ENCODE results near the gene HSPBP1. TPM values are rescaled to one million over a fixed set of nuclear protein-coding genes. Genes with fewer than 3 reads are reported as not detected.
"Not testable (repeated sequence)": the region's sequence is repeated elsewhere in the genome, so short reads cannot be mapped to it uniquely, and the experiment has no call there.

The HSPBP1 gene, protein sequence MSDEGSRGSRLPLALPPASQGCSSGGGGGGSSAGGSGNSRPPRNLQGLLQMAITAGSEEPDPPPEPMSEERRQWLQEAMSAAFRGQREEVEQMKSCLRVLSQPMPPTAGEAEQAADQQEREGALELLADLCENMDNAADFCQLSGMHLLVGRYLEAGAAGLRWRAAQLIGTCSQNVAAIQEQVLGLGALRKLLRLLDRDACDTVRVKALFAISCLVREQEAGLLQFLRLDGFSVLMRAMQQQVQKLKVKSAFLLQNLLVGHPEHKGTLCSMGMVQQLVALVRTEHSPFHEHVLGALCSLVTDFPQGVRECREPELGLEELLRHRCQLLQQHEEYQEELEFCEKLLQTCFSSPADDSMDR
- 10 to 100 TPM; 19.3 to 53.1 TPM for total RNA-seq
- 10 to 100 TPM; 50.2 to 62.2 TPM for polyA plus RNA-seq
- long read RNA-seq, donor 1, transcript HSPBP1-202 (8 exons, 1,572 nt), result major isoform, 12 of 14 reads
- long read RNA-seq, donor 1, partial matches to known transcripts, result 0 of 14 reads
- long read RNA-seq, donor 1, other reads (novel, unspliced or antisense), result 0 of 14 reads
- long read RNA-seq, donor 2, partial matches to known transcripts, result 0 of 7 reads
- long read RNA-seq, donor 2, other reads (novel, unspliced or antisense), result 0 of 7 reads
- long read RNA-seq, donor 3, transcript HSPBP1-202 (8 exons, 1,572 nt), result major isoform, 8 of 8 reads
- long read RNA-seq, donor 3, partial matches to known transcripts, result 0 of 8 reads
- long read RNA-seq, donor 3, other reads (novel, unspliced or antisense), result 0 of 8 reads
- long read RNA-seq, donor 4, transcript HSPBP1-202 (8 exons, 1,572 nt), result major isoform, 5 of 6 reads
- long read RNA-seq, donor 4, partial matches to known transcripts, result 0 of 6 reads
- long read RNA-seq, donor 4, other reads (novel, unspliced or antisense), result 0 of 6 reads
- long read RNA-seq, donor 5, transcript HSPBP1-202 (8 exons, 1,572 nt), result major isoform, 9 of 12 reads
- long read RNA-seq, donor 5, partial matches to known transcripts, result 0 of 12 reads
- long read RNA-seq, donor 5, other reads (novel, unspliced or antisense), result 0 of 12 reads

DNA sequence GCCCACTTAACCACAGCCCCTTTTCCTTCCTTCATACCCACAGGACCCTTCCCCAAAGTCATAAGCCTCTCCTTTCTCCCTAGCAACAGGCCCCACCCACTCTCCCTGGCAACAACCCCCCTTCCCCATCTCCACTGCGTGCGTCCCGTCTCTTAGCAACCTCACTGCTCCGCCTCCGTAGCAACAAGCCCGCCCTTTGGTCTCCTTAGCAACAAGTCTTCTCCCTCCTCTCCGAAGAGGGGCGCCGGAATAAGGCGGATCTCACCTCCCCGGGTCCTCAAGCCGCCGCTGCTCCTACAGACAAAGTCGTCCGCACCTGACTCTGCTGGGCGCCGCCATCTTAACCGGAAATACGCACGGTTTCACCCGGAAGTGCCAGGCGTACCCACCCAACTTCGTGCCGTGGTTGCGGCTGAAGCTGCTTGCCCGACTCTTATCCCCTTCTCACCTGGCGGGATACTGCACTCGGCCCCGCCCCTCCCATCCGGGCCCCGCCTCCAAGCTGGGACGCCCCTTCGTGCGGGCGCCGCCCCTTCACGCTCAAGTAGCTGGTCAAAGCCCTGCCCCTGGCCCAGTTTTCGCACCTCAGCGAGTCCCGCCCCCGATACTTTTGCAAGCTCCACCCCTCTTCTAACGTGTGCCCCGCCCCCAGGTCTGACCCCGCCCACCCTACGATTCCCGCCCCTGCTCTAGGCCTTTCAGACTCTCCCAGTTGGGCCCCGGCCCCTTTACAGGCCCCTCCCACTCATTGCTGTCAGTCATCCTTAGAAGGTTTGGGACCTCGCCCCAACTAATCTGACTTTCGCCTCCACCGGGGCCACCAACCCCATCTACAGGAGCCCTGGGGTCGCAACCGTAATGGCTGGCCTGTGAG is at the start of gene HSPBP1:
TSS of gene HSPBP1 (minus strand) at position 341 of the 874 bp plus-strand sequence. CDS start 502 bp downstream, outside the sequence.
- ATAC-seq (ENCODE audit: insufficient read depth, low FRiP score) (peak; percentile 89), DNase-seq (peak; percentile 96 to 98 (median 97))
- TF ChIP-seq, protein P1, sequence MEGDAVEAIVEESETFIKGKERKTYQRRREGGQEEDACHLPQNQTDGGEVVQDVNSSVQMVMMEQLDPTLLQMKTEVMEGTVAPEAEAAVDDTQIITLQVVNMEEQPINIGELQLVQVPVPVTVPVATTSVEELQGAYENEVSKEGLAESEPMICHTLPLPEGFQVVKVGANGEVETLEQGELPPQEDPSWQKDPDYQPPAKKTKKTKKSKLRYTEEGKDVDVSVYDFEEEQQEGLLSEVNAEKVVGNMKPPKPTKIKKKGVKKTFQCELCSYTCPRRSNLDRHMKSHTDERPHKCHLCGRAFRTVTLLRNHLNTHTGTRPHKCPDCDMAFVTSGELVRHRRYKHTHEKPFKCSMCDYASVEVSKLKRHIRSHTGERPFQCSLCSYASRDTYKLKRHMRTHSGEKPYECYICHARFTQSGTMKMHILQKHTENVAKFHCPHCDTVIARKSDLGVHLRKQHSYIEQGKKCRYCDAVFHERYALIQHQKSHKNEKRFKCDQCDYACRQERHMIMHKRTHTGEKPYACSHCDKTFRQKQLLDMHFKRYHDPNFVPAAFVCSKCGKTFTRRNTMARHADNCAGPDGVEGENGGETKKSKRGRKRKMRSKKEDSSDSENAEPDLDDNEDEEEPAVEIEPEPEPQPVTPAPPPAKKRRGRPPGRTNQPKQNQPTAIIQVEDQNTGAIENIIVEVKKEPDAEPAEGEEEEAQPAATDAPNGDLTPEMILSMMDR (IDR thresholded peaks at IDR 0.05; ENCODE audit: control extremely low read depth, extremely low read depth), result no peak
- Histone ChIP-seq H3K9me3 (ENCODE audit: control insufficient read depth in 4 of 4, insufficient read depth in 3 of 4, low read length in 3 of 4) (no peaks in the 10 kb centered on the region), H3K9ac (ENCODE audit: insufficient read depth in 1 of 2, low read length in 2 of 2) (peak within 1 kb of the TSS; percentile 58 to 68), H3K36me3 (ENCODE audit: control insufficient read depth in 4 of 4, insufficient read depth in 4 of 4, low read length in 4 of 4) (peaks cover 0 to 15% (median 5%) of the 10 kb centered on the region in 4 donors), H3K27ac (ENCODE audit: low read depth in 1 of 2, low read length in 1 of 2) (peak within 1 kb of the TSS; percentile 51 to 82), H3K27me3 (ENCODE audit: control insufficient read depth in 3 of 3, insufficient read depth in 3 of 3, low read length in 2 of 3) (no peaks in the 10 kb centered on the region), H3K4me1 (ENCODE audit: control insufficient read depth in 5 of 5, insufficient read depth in 5 of 5, low read length in 5 of 5) (peaks cover 4 to 16% (median 6%) of the 10 kb centered on the region in 5 donors), H3K4me3 (peak within 1 kb of the TSS; percentile 79)
- 4 to 5% methylated on average over 52 of the region's 52 CpGs for WGBS, 2 donors

DNA sequence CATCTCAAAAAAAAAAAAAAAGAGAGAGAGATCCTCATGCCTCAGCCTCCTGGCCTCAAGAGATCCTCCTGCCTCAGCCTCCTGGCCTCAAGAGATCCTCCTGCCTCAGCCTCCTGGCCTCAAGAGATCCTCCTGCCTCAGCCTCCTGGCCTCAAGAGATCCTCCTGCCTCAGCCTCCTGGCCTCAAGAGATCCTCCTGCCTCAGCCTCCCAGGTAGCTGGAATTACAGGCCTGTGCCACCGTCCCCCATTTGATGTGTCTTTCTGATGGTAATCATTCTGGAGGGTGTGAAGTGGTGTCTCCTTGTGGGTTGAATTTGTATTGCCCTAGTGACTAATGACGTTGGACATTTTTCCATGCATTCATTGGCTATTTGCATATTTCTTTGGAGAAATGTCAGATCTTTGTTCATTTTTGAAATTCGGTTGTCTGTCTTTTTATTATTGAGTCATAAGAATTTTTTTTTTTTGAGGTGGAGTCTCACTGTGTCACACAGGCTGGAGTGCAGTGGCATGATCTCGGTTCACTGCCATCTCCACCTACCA is 48.9 kb upstream of the HSPBP1 start:
- 84 to 87% methylated on average over 4 of the region's 4 CpGs for WGBS, 2 donors

DNA sequence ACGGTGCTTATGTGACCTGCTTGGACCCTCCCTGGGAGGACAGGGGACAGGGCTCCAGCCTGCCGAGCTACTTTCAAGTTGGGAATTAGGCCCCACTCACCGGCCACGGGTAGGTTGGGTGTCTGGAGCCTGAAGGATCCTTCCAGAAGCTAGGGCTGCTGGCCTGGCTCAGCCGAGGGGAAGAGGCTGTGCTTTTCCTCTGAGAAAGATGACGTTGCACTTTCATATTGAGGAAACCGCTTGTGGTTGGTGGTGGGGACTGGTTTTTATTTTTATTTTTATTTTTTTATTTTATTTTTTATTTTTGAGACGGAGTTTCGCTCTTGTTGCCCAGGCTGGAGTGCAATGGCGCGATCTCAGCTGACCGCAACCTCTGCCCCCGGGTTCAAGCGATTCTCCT is 45.3 kb upstream of the HSPBP1 start, which contains the start of gene TMEM150B:
TSS of gene TMEM150B (minus strand) at position 170 of the 400 bp plus-strand sequence. CDS start 4,305 bp downstream, outside the sequence.
- TF ChIP-seq, protein P1 (IDR thresholded peaks at IDR 0.05; ENCODE audit: control extremely low read depth, extremely low read depth), result no peak
- no peak for ATAC-seq (ENCODE audit: insufficient read depth, low FRiP score)
- H3K27ac ChIP-seq (ENCODE audit: low read depth in 1 of 2, low read length in 1 of 2), result peak within 1 kb of the TSS in 1 of 2 donors; percentile 68
- no peak for DNase-seq
- H3K4me3 ChIP-seq, result no peak within 1 kb of the TSS
- 47 to 69% methylated on average over 14 of the region's 14 CpGs for WGBS, 2 donors
- H3K9me3 ChIP-seq (ENCODE audit: control insufficient read depth in 4 of 4, insufficient read depth in 3 of 4, low read length in 3 of 4), result no peaks in the 10 kb centered on the region
- no peaks in the 10 kb centered on the region for H3K36me3 ChIP-seq (ENCODE audit: control insufficient read depth in 4 of 4, insufficient read depth in 4 of 4, low read length in 4 of 4)
- H3K9ac ChIP-seq (ENCODE audit: insufficient read depth in 1 of 2, low read length in 2 of 2), result no peak within 1 kb of the TSS
- peaks cover 0 to 4% (median 0%) of the 10 kb centered on the region in 5 donors for H3K4me1 ChIP-seq (ENCODE audit: control insufficient read depth in 5 of 5, insufficient read depth in 5 of 5, low read length in 5 of 5)
- H3K27me3 ChIP-seq (ENCODE audit: control insufficient read depth in 3 of 3, insufficient read depth in 3 of 3, low read length in 2 of 3), result no peaks in the 10 kb centered on the region

More for the DNA sequence above, 48.9 kb upstream of the HSPBP1 start:
- H3K9ac ChIP-seq (ENCODE audit: insufficient read depth in 1 of 2, low read length in 2 of 2); H3K9me3 ChIP-seq (ENCODE audit: control insufficient read depth in 4 of 4, insufficient read depth in 3 of 4, low read length in 3 of 4); H3K4me1 ChIP-seq (ENCODE audit: control insufficient read depth in 5 of 5, insufficient read depth in 5 of 5, low read length in 5 of 5); H3K4me3 ChIP-seq; H3K27ac ChIP-seq (ENCODE audit: low read depth in 1 of 2, low read length in 1 of 2); ATAC-seq (ENCODE audit: insufficient read depth, low FRiP score); H3K36me3 ChIP-seq (ENCODE audit: control insufficient read depth in 4 of 4, insufficient read depth in 4 of 4, low read length in 4 of 4); DNase-seq; H3K27me3 ChIP-seq (ENCODE audit: control insufficient read depth in 3 of 3, insufficient read depth in 3 of 3, low read length in 2 of 3): not testable (repeated sequence)
